Vagina (tissue), 2 donors: ENCODE results near the gene TMEM134.

Experiments used
- POLR2A ChIP-seq, 2 donors: fragments of 450-650 bp; IDR thresholded peaks; one replicate each; pipeline ENCODE4 v1.6.1; 2017; ENCODE audit warnings: antibody characterized with exemption in 2 of 2, mild to moderate bottlenecking in 2 of 2, moderate library complexity in 2 of 2
- POLR2AphosphoS5 ChIP-seq, 2 donors: sonication (generic); formaldehyde crosslinking; IDR thresholded peaks; one replicate each; pipeline ENCODE4 v1.9.0; 2017; ENCODE audit warnings: antibody characterized with exemption in 2 of 2, mild to moderate bottlenecking in 2 of 2, low read depth in 1 of 2; ENCODE audit not compliant: insufficient read depth in 1 of 2
- TF ChIP-seq, protein P1 (sequence below), 3 experiments: fragments of 450-650 bp in 2 of 3; fragments of 200-600 bp in 1 of 3; sonication (generic) in 1 of 3; IDR thresholded peaks; one replicate each; pipeline ENCODE4 v1.5.1; 2017 to 2019; ENCODE audit warnings: antibody characterized with exemption in 3 of 3, mild to moderate bottlenecking in 2 of 3, moderate library complexity in 2 of 3

DNA sequence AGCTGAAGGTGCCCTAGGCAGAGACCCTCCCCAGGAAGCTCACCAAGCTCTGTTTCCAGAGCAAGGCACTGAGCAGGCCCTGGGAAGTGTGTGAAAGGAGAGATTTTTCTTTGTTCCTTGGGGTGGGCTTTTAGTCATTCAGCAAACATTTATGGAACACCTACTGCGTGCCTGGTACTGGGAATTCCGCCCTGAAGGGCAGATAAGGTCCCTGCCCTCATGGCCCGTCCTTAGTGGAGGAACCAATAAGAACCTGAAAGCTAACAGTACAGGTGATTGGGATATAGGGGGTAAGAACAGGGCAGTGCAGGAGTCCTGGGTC lies 3.9 kb downstream of the TMEM134 start:
- TF ChIP-seq POLR2AphosphoS5 (IDR thresholded peaks at IDR 0.05; ENCODE audit: insufficient read depth in 1 of 2, low read depth in 1 of 2), result no peak
- TF ChIP-seq POLR2A (IDR thresholded peaks at IDR 0.05), result no peak
- TF ChIP-seq, protein P1, sequence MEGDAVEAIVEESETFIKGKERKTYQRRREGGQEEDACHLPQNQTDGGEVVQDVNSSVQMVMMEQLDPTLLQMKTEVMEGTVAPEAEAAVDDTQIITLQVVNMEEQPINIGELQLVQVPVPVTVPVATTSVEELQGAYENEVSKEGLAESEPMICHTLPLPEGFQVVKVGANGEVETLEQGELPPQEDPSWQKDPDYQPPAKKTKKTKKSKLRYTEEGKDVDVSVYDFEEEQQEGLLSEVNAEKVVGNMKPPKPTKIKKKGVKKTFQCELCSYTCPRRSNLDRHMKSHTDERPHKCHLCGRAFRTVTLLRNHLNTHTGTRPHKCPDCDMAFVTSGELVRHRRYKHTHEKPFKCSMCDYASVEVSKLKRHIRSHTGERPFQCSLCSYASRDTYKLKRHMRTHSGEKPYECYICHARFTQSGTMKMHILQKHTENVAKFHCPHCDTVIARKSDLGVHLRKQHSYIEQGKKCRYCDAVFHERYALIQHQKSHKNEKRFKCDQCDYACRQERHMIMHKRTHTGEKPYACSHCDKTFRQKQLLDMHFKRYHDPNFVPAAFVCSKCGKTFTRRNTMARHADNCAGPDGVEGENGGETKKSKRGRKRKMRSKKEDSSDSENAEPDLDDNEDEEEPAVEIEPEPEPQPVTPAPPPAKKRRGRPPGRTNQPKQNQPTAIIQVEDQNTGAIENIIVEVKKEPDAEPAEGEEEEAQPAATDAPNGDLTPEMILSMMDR (IDR thresholded peaks at IDR 0.05), result no peak
